K562 (cell line): ENCODE measurements around the gene TET2. TPM values are rescaled to one million over a fixed set of nuclear protein-coding genes. Genes with fewer than 3 reads are reported as not detected.

ENCODE experiments used
- ATAC-seq: fragments of 200-7000 bp; cut with Tn5 transposase; 3 replicates; pipeline ENCODE4 v1.9.1; 2020; ENCODE audit warnings: moderate library complexity
- BruUV-seq: library from RNA; stranded (reverse); fragments of 400-500 nt; replicated peaks from 2 replicates; lab custom pipeline; 2021; lab: Mats Ljungman, UMichigan
- CTCF ChIA-PET: fragments of 300-600 bp; formaldehyde crosslinking; extraction: SDS; loops from one replicate; lab custom pipeline; 2021; ENCODE audit warnings: low intra/inter-chr PET ratio; lab: Yijun Ruan, JAX
- POLR2A ChIA-PET: fragments of 300-600, 350-650 bp; sonication (Branson Sonifier 250); formaldehyde crosslinking; extraction: SDS; loops from one replicate; lab custom pipeline; 2021; ENCODE audit warnings: antibody characterized with exemption, inconsistent platforms; lab: Yijun Ruan, JAX
- DNase-seq, 4 experiments: peaks; one replicate each; pipeline versions ENCODE4 v3.0.0 to v3.0.0-alpha.2; 2011 to 2018; ENCODE audit warnings: low spot score in 3 of 4, mixed read lengths in 3 of 4; ENCODE audit errors: extremely low read depth in 1 of 4
- FAIRE-seq: peaks from 2 replicates; lab custom pipeline; 2011; peaks lifted over from hg19 to GRCh38; lab: Jason Lieb, UNC
- H2AFZ ChIP-seq: 2 replicates; pipeline ENCODE4 v1.6.0; 2011; ENCODE audit warnings: low read depth, low read length, control low read depth, inconsistent platforms
- H3K27ac ChIP-seq: fragments of 200-600 bp; 3 replicates; pipeline ENCODE4 v1.8.0; 2011; ENCODE audit warnings: low read depth, mild to moderate bottlenecking, control low read depth, inconsistent platforms, low read length, moderate library complexity, mixed read lengths; ENCODE audit errors: extremely low read depth
- H3K27me3 ChIP-seq, 2 experiments: fragments of 300-600 bp in 1 of 2; 2 replicates in 1 of 2; 3 replicates in 1 of 2; pipeline versions ENCODE4 v1.6.0 to v1.8.0; 2011; ENCODE audit warnings: inconsistent platforms in 2 of 2, low read length in 2 of 2, mild to moderate bottlenecking in 1 of 2, mixed read lengths in 1 of 2, moderate library complexity in 1 of 2; ENCODE audit not compliant: control insufficient read depth in 2 of 2, insufficient read depth in 2 of 2
- H3K36me3 ChIP-seq: fragments of 300-600 bp; 3 replicates; pipeline ENCODE4 v1.8.0; 2011; ENCODE audit warnings: mild to moderate bottlenecking, low read length, inconsistent platforms; ENCODE audit not compliant: control insufficient read depth, insufficient read depth
- H3K4me1 ChIP-seq, 2 experiments: fragments of 200-600 bp in 1 of 2; replicated peaks in 1 of 2; 2 replicates in 1 of 2; 3 replicates in 1 of 2; pipeline versions ENCODE4 v1.5.1 to v1.8.0; 2011; ENCODE audit warnings: inconsistent platforms in 2 of 2, low read length in 2 of 2, mild to moderate bottlenecking in 1 of 2, mixed read lengths in 1 of 2, moderate library complexity in 1 of 2; ENCODE audit not compliant: control insufficient read depth in 2 of 2, insufficient read depth in 2 of 2
- H3K4me2 ChIP-seq: 2 replicates; pipeline ENCODE4 v1.6.1; 2011; ENCODE audit warnings: low read length, control low read depth, inconsistent platforms, mixed read lengths; ENCODE audit not compliant: insufficient read depth
- H3K4me3 ChIP-seq: fragments of 200-600 bp; sonication (generic), shearing (Covaris generic); 2 replicates; pipeline ENCODE4 v1.5.1; 2016; ENCODE audit warnings: control low read depth, inconsistent platforms
- H3K79me2 ChIP-seq: fragments of 200-600 bp; 3 replicates; pipeline ENCODE4 v1.8.0; 2011; ENCODE audit warnings: low read length, inconsistent platforms; ENCODE audit not compliant: control insufficient read depth, insufficient read depth
- H3K9ac ChIP-seq, 2 experiments: 2 replicates each; pipeline versions ENCODE4 v1.6.0 to v1.6.1; 2011; ENCODE audit warnings: low read depth in 2 of 2, low read length in 2 of 2, control low read depth in 1 of 2, inconsistent platforms in 1 of 2, mild to moderate bottlenecking in 1 of 2, mixed read lengths in 1 of 2; ENCODE audit not compliant: insufficient read depth in 1 of 2
- H3K9me1 ChIP-seq: one replicate; pipeline ENCODE4 v1.6.0; 2011; ENCODE audit warnings: inconsistent platforms, mild to moderate bottlenecking, low read length, moderate library complexity; ENCODE audit not compliant: control insufficient read depth, insufficient read depth
- H3K9me3 ChIP-seq: replicated peaks from 2 replicates; pipeline ENCODE4 v1.5.1; 2011; ENCODE audit warnings: low read depth, low read length, inconsistent platforms; ENCODE audit not compliant: control insufficient read depth, insufficient read depth
- H4K20me1 ChIP-seq: replicated peaks from 2 replicates; pipeline ENCODE4 v1.6.1; 2011; ENCODE audit warnings: low read length, inconsistent platforms, mixed read lengths; ENCODE audit not compliant: control insufficient read depth, insufficient read depth
- ARID1B ChIP-seq: fragments of 450-650 bp; IDR thresholded peaks from 2 replicates; pipeline ENCODE4 v1.6.1; 2016; ENCODE audit warnings: antibody characterized with exemption, mild to moderate bottlenecking, inconsistent platforms
- BACH1 ChIP-seq: fragments of 200-800 bp; sonication (Bioruptor generic); IDR thresholded peaks from 2 replicates; pipeline ENCODE4 v1.6.1; 2016; ENCODE audit warnings: missing genetic modification characterization, missing compliant biosample characterization
- BRF1 ChIP-seq: IDR thresholded peaks from 3 replicates; pipeline ENCODE4 v1.6.1; 2011; ENCODE audit warnings: borderline replicate concordance, mild to moderate bottlenecking; ENCODE audit not compliant: insufficient read length; ENCODE audit errors: extremely low read depth
- CAMTA2 ChIP-seq: fragments of 250-450 bp; sonication (Bioruptor Pico); conservative IDR thresholded peaks from 2 replicates; pipeline ENCODE4 v1.5.1; 2022
- DMBX1 ChIP-seq: fragments of 250-450 bp; sonication (Bioruptor Pico); IDR thresholded peaks from 2 replicates; pipeline ENCODE4 v1.8.0; 2022; ENCODE audit warnings: inconsistent platforms, mild to moderate bottlenecking, moderate library complexity, borderline replicate concordance
- E2F8 ChIP-seq: fragments of 450-650 bp; IDR thresholded peaks from 2 replicates; pipeline ENCODE4 v1.7.1; 2018; ENCODE audit warnings: mild to moderate bottlenecking, low read depth; ENCODE audit not compliant: partially characterized antibody
- FOXJ3 ChIP-seq: sonication (generic); formaldehyde crosslinking; IDR thresholded peaks from 2 replicates; pipeline ENCODE4 v1.4.0; 2020; ENCODE audit warnings: mild to moderate bottlenecking, missing genetic modification reagents
- MAX ChIP-seq: sonication (generic); formaldehyde crosslinking; IDR thresholded peaks from 2 replicates; pipeline ENCODE4 v1.9.0; 2022; ENCODE audit warnings: mild to moderate bottlenecking, missing genetic modification reagents
- NRF1 ChIP-seq, 2 experiments: fragments of 450-650 bp; IDR thresholded peaks in 1 of 2; conservative IDR thresholded peaks in 1 of 2; 2 replicates each; pipeline ENCODE4 v1.6.1; 2014; ENCODE audit warnings: mild to moderate bottlenecking in 2 of 2
- RAD51 ChIP-seq: fragments of 450-650 bp; IDR thresholded peaks from 2 replicates; pipeline ENCODE4 v1.7.1; 2016; ENCODE audit warnings: low read depth, mild to moderate bottlenecking, borderline replicate concordance
- RFX5 ChIP-seq: IDR thresholded peaks from 2 replicates; pipeline ENCODE4 v1.6.1; 2011; ENCODE audit warnings: low read depth, mild to moderate bottlenecking, improper control_type of control experiment, low read length
- VEZF1 ChIP-seq: fragments of 200-800 bp; sonication (Bioruptor generic); IDR thresholded peaks from 2 replicates; pipeline ENCODE4 v1.6.1; 2017; ENCODE audit warnings: missing genetic modification characterization, missing compliant biosample characterization
- ZNF398 ChIP-seq: fragments of 250-450 bp; sonication (Bioruptor Pico); IDR thresholded peaks from 2 replicates; pipeline ENCODE4 v1.8.0; 2021; ENCODE audit warnings: moderate library complexity, mild to moderate bottlenecking, inconsistent platforms
- ZNF707 ChIP-seq: fragments of 250-450 bp; sonication (Bioruptor Pico); conservative IDR thresholded peaks from 2 replicates; pipeline ENCODE4 v1.8.0; 2022; ENCODE audit warnings: inconsistent platforms, mild to moderate bottlenecking, moderate library complexity
- ZNF785 ChIP-seq: fragments of 250-450 bp; sonication (Bioruptor Pico); IDR thresholded peaks from 2 replicates; pipeline ENCODE4 v1.4.0; 2020; ENCODE audit warnings: mild to moderate bottlenecking
- WGBS: fragments of 100-300 bp; shearing (Covaris generic); methylation state at CpG from one replicate; pipeline ENCODE4 v1.1.6; 2016; ENCODE audit warnings: low coverage, mixed read lengths; ENCODE audit not compliant: insufficient coverage; ENCODE audit errors: missing lambda C conversion rate; 5-methylcytosine and 5-hydroxymethylcytosine counted together
- in situ Hi-C: fragments of 300-500 bp; cut with MboI; formaldehyde crosslinking; loops from 4 replicates; pipeline ENCODE4 v1.15.0; 2018; ENCODE audit warnings: inconsistent platforms, mixed read lengths
- intact Hi-C: fragments of 100-400 bp; cut with micrococcal nuclease; formaldehyde crosslinking; loops from 2 replicates; pipeline ENCODE4 v1.14.2; 2022
- polyA plus RNA-seq, 8 experiments: library from polyadenylated mRNA; depleted of rRNA in 4 of 8; stranded (reverse) in 5 of 8; unstranded in 3 of 8; fragments of >200 nt; fragmentation: Nextera tagmentation in 2 of 8; fragmentation: Illumina TruSeq in 1 of 8; extraction: Ambion mirVana in 2 of 8; extraction: Trizol in 1 of 8; gene quantifications; 2 replicates each; pipeline versions ENCODE4 v1.2.1 to v1.2.3, GENCODE V29; 2011 to 2014; ENCODE audit warnings: inconsistent platforms in 1 of 8, missing spikeins in 1 of 8
- total RNA-seq, 7 experiments: library from RNA; depleted of rRNA in 6 of 7; stranded (reverse); fragments of >200 nt in 6 of 7; fragmentation: Illumina TruSeq in 2 of 7; extraction: Trizol in 2 of 7; gene quantifications; 2 replicates each; pipeline versions ENCODE4 v1.2.1 to v1.2.3, GENCODE V29; 2011 to 2021; ENCODE audit warnings: low replicate concordance in 1 of 7

Gene TET2
- total and polyA plus RNA-seq, 9 of the 15 experiments (the other 6 are each of a cell fraction or from before 2014, with no cell fraction given) = 0.80 to 11.1 (median 4.9) TPM

GRCh38 chr4:105234582-105234981 lies 87.9 kb downstream of the TET2 start:
- Histone ChIP-seq H3K9me3 (no peaks in the 10 kb centered on the region), H3K27me3 (no peaks in the 10 kb centered on the region), H3K4me2 (no peak overlapping the region), H3K4me3 (no peak overlapping the region), H3K79me2 (no peaks in the 10 kb centered on the region), H3K27ac (no peak overlapping the region), H3K9me1 (no peaks in the 10 kb centered on the region), H2AFZ (no peak overlapping the region), H4K20me1 (no peaks in the 10 kb centered on the region), H3K9ac (no peak overlapping the region), H3K36me3 (peaks cover 7% of the 10 kb centered on the region; the same call in 2 of the 3 replicates), H3K4me1 (no peaks in the 10 kb centered on the region)
- DNase-seq (no peak), ATAC-seq (no peak), FAIRE-seq (no peak)
- ChIA-PET POLR2A (no interaction called here), CTCF (no interaction called here)
- WGBS = 91% methylated on average over 4 of the region's 4 CpGs
- no TSS peak for BruUV-seq
- in situ Hi-C loops = no loop called here
- intact Hi-C loops = no loop called here
- TF ChIP-seq BRF1 (no peak), RFX5 (no peak), ZNF785 (CRISPR knock-in tag) (no peak), NRF1 (conservative IDR thresholded peaks at IDR 0.05 in 1 of 2, IDR thresholded peaks at IDR 0.05 in 1 of 2) (no peak), DMBX1 (CRISPR knock-in tag) (no peak), VEZF1 (no peak), ARID1B (no peak), ZNF398 (CRISPR knock-in tag) (no peak), CAMTA2 (CRISPR knock-in tag) (no peak), RAD51 (no peak), FOXJ3 (no peak), BACH1 (no peak), E2F8 (no peak), MAX (CRISPR knock-in tag) (no peak), ZNF707 (CRISPR knock-in tag) (no peak)
